Uterus (tissue), 4 donors: ENCODE measurements around the gene PRKN. TPM values are rescaled to one million over a fixed set of nuclear protein-coding genes. Genes with fewer than 3 reads are reported as not detected.

Source experiments
- DNase-seq, 2 donors: peaks; one replicate each; pipeline ENCODE4 v3.0.0-alpha.2; 2019 to 2020
- H3K27ac ChIP-seq, 2 donors: fragments of 200-600 bp; sonication (generic); 1 replicate in 1 of 2; 2 replicates in 1 of 2; pipeline ENCODE4 v1.5.1; 2016 to 2018
- H3K27me3 ChIP-seq, 2 donors: fragments of 200-600 bp; sonication (generic); one replicate each; pipeline ENCODE4 v1.5.1; 2018 to 2019; ENCODE audit warnings: control low read depth in 1 of 2
- H3K36me3 ChIP-seq, 2 donors: fragments of 200-600 bp; sonication (generic); one replicate each; pipeline ENCODE4 v1.5.1; 2019; ENCODE audit warnings: control low read depth in 1 of 2
- H3K4me1 ChIP-seq, 2 donors: fragments of 200-600 bp; sonication (generic); one replicate each; pipeline ENCODE4 v1.5.1; 2018 to 2019; ENCODE audit warnings: control low read depth in 1 of 2
- H3K4me3 ChIP-seq, 2 donors: fragments of 200-600 bp; sonication (generic); 1 replicate in 1 of 2; 2 replicates in 1 of 2; pipeline ENCODE4 v1.5.1; 2018 to 2019; ENCODE audit warnings: mild to moderate bottlenecking in 1 of 2
- H3K9me3 ChIP-seq, 2 donors: fragments of 200-600 bp; sonication (generic); one replicate each; pipeline ENCODE4 v1.5.1; 2019; ENCODE audit warnings: control low read depth in 1 of 2
- POLR2A ChIP-seq, 2 donors: fragments of 450-650 bp; IDR thresholded peaks; one replicate each; pipeline ENCODE4 v1.6.1; 2016; ENCODE audit warnings: antibody characterized with exemption in 2 of 2, mild to moderate bottlenecking in 1 of 2, moderate library complexity in 1 of 2
- intact Hi-C: fragments of 100-400 bp; cut with DNase I; formaldehyde crosslinking; loops from one replicate; pipeline ENCODE4 v1.15.1; 2023; ENCODE audit warnings: low total_unique reads
- total RNA-seq, 4 donors: library from RNA; depleted of rRNA in 3 of 4; stranded (reverse); fragments of >200 nt in 3 of 4; gene quantifications; one replicate each; pipeline versions ENCODE4 v1.1.0 to v1.2.4, GENCODE V29; 2014 to 2023
- TF ChIP-seq, protein P1 (sequence below), 4 experiments: fragments of 200-600 bp in 2 of 4; fragments of 450-650 bp in 2 of 4; sonication (generic) in 2 of 4; IDR thresholded peaks; one replicate each; pipeline ENCODE4 v1.5.1; 2016 to 2019; ENCODE audit warnings: antibody characterized with exemption in 4 of 4, mild to moderate bottlenecking in 2 of 4, moderate library complexity in 1 of 4
- donor health status: DM: yes; HTN: yes; CAD: no.

Gene PRKN
- total RNA-seq, 4 donors from 2014 or later: 10.2 to 21.3 (median 13.1) TPM

DNA sequence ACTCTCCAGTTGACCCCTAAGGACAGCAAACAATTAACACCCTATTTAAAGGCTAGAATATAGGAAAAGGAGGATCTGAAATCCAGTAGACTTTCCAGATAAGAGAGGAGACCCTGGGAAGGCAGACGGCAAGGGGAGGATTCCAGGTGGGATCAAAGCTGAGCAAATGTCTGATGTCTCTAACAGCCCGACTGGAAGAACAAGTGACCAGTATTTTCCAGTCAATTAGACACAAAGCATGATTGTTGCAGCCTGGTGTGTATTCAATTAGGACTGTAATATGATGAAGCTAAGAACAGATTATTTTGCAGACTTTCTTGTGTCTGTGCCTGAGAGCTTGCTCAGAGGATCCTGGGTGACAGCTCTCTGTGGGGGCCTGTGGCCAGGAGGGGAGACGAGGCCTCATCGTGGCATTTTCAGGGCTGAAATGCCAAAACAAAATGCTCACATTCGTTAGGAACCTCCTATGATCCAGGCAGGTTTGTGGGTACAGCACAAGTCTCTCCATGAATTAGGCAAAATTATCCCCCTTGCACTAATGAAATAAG lies 981.9 kb downstream of the PRKN start:
- TF ChIP-seq, protein P1, sequence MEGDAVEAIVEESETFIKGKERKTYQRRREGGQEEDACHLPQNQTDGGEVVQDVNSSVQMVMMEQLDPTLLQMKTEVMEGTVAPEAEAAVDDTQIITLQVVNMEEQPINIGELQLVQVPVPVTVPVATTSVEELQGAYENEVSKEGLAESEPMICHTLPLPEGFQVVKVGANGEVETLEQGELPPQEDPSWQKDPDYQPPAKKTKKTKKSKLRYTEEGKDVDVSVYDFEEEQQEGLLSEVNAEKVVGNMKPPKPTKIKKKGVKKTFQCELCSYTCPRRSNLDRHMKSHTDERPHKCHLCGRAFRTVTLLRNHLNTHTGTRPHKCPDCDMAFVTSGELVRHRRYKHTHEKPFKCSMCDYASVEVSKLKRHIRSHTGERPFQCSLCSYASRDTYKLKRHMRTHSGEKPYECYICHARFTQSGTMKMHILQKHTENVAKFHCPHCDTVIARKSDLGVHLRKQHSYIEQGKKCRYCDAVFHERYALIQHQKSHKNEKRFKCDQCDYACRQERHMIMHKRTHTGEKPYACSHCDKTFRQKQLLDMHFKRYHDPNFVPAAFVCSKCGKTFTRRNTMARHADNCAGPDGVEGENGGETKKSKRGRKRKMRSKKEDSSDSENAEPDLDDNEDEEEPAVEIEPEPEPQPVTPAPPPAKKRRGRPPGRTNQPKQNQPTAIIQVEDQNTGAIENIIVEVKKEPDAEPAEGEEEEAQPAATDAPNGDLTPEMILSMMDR (IDR thresholded peaks at IDR 0.05): no peak
- no peak for TF ChIP-seq POLR2A (IDR thresholded peaks at IDR 0.05)
- H3K27ac ChIP-seq: no peak overlapping the region
- H3K36me3 ChIP-seq: no peaks in the 10 kb centered on the region
- no peak for DNase-seq
- no peaks in the 10 kb centered on the region for H3K4me1 ChIP-seq
- intact Hi-C loops: no loop called here
- H3K27me3 ChIP-seq: no peaks in the 10 kb centered on the region
- no peak overlapping the region for H3K4me3 ChIP-seq
- no peaks in the 10 kb centered on the region for H3K9me3 ChIP-seq

DNA sequence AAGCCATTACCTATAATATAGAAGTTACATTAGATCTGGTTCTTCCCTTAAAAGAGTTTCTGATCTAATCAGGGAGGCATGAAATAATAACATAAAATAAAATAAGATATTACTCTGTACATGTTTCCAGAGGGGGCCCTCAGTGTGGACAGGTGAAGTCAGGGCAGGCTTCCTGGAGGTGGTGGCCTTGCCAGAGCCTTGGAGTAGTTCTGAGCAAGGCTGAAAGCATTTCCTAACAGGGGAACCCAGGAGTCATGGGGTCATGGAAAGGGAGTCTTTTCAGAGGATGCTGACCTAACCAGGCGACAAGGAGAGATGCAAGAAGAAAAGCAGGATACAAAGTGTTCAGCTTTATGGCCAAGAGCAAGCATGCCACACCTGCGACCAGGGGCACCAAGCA lies 982.4 kb downstream of the PRKN start:
- Histone ChIP-seq H3K9me3 (no peaks in the 10 kb centered on the region), H3K4me3 (no peak overlapping the region), H3K36me3 (no peaks in the 10 kb centered on the region), H3K27ac (no peak overlapping the region), H3K27me3 (no peaks in the 10 kb centered on the region), H3K4me1 (no peaks in the 10 kb centered on the region)
- intact Hi-C loops: no loop called here
- DNase-seq: no peak
- TF ChIP-seq POLR2A (IDR thresholded peaks at IDR 0.05): no peak
- TF ChIP-seq, protein P1 (IDR thresholded peaks at IDR 0.05): no peak

DNA sequence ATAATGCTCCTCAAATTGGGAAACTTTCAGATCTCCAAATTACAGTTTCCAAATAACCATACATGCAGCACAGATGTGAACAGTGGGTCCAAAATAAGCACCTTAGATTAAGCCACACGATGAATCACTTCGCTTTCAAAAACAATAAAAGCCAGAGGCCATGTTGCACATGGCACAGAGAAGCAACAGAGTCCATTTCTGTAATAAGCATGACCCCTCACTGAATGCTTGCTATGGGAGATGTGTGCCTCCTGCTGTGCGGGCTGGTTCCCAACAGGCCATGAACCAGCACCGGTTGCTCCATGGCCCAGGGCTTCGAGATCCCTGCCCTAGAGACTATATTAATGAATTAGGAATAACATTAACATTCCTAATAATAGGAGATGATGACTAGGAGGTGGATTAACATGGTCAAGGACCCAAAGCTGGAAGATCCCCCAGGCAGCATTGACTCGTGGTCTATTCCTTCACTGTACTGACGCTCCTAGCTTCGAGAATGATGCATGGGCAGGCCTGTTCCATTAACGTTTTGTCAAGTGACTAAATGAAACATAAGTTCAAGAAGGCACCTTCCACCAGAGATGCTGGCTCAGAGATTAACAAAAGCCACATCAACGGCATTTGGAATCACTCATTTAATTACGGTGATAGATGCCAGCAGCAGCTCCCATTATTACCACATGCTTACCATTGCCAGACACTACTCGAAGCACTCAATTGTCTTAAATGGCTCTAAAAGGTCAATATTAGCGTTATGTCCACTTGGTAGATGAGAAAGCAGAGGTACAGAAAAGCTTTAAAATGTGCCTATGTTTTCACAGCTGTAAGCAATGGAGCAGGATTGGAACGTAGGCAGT lies 983.1 kb downstream of the PRKN start:
- intact Hi-C loops: no loop called here
- no peak overlapping the region for H3K4me3 ChIP-seq
- TF ChIP-seq, protein P1 (IDR thresholded peaks at IDR 0.05): no peak
- no peak for TF ChIP-seq POLR2A (IDR thresholded peaks at IDR 0.05)
- H3K36me3 ChIP-seq: no peaks in the 10 kb centered on the region
- H3K4me1 ChIP-seq: no peaks in the 10 kb centered on the region
- H3K27me3 ChIP-seq: no peaks in the 10 kb centered on the region
- no peaks in the 10 kb centered on the region for H3K9me3 ChIP-seq
- no peak for DNase-seq
- H3K27ac ChIP-seq: no peak overlapping the region

DNA sequence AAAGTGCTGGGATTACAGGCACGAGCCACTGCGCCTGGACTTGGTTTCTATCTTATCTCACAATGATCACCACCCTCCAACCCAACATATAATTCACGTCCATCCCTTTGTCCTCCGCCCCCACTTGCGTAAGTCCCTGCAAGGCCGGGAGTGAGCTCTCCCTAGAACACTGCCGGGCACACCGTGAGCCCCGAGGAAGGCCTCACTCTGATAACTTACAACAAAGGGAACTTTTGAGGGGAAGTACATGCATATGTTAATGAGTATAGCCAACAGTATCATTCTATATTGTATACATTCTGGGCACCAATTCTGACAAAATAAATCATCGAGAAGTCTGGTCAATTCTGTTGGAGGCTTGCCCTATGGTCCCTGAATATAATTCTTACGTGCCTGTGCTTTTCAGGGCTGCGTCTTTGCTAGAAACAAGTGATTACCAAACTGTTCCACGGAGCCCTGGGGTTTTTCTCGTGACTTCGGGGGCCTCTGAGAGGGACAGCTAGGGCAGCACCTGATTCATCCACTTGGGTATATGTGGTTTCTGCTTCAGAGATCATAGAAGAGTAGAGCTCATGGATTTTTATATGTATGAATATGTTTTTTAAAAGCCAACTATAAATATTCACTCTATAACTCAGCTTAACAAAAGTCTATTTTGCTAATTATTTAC lies 983.9 kb downstream of the PRKN start:
- Histone ChIP-seq H3K27me3 (no peaks in the 10 kb centered on the region), H3K4me3 (no peak overlapping the region), H3K9me3 (no peaks in the 10 kb centered on the region), H3K4me1 (no peaks in the 10 kb centered on the region), H3K36me3 (no peaks in the 10 kb centered on the region), H3K27ac (no peak overlapping the region)
- TF ChIP-seq POLR2A (IDR thresholded peaks at IDR 0.05): no peak
- TF ChIP-seq, protein P1 (IDR thresholded peaks at IDR 0.05): no peak
- no peak for DNase-seq
- intact Hi-C loops: no loop called here

DNA sequence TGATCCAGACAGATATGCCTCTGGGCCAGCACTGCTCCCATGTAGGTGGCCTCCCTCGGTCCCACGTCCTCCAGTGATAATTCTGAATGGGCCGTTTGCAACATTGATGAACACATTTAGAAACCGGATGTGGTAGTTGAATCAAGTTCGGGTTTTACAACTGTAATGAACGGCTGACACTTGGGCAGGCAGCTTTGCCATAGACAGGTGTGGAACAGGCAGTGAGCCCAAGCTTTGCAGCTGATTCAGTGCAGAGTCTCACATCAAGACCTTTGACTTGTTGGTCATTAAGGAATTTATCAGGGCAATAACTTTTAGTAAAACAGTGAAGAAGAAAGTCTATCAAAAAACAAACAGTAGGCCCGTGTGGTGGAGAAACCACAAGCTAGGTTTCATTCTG lies 987.1 kb downstream of the PRKN start:
- H3K36me3 ChIP-seq: no peaks in the 10 kb centered on the region
- TF ChIP-seq, protein P1 (IDR thresholded peaks at IDR 0.05): no peak

More for the DNA sequence above, 987.1 kb downstream of the PRKN start:
- Histone ChIP-seq H3K9me3 (no peaks in the 10 kb centered on the region), H3K27ac (no peak overlapping the region), H3K27me3 (no peaks in the 10 kb centered on the region), H3K4me1 (no peaks in the 10 kb centered on the region), H3K4me3 (no peak overlapping the region)
- no peak for DNase-seq
- intact Hi-C loops: no loop called here
